HCT116 (cell line): ENCODE results near the gene EOMES. TPM values are rescaled to one million over a fixed set of nuclear protein-coding genes. Genes with fewer than 3 reads are reported as not detected.

Source experiments
- ATAC-seq: fragments of 200-7000 bp; cut with Tn5 transposase; 2 replicates; pipeline ENCODE4 v1.9.1; 2020; ENCODE audit warnings: mild to moderate bottlenecking, moderate library complexity
- BruUV-seq: library from RNA; stranded (reverse); fragments of 400-500 nt; replicated peaks from 2 replicates; lab custom pipeline; 2021; lab: Mats Ljungman, UMichigan
- CTCF ChIA-PET: fragments of 300-600 bp; sonication (Branson Sonifier 250); formaldehyde crosslinking; loops from one replicate; lab custom pipeline; 2021; ENCODE audit warnings: antibody characterized with exemption; lab: Charles Lee
- POLR2A ChIA-PET: fragments of 300-600, 350-600 bp; sonication (Branson Sonifier 250); formaldehyde crosslinking; loops from one replicate; lab custom pipeline; 2021; ENCODE audit warnings: antibody characterized with exemption; lab: Charles Lee
- RAD21 ChIA-PET, 2 experiments: fragments of 300-600 bp; sonication (Branson Sonifier 250); formaldehyde crosslinking; loops; one replicate each; lab custom pipeline; 2023; ENCODE audit warnings: low total read pairs in 2 of 2; ENCODE audit not compliant: uncharacterized antibody in 2 of 2, unreplicated experiment in 2 of 2, low non-redundant PET in 1 of 2; lab: Charles Lee
- DNase-seq: peaks from one replicate; pipeline ENCODE4 v3.0.0-alpha.2; 2010; ENCODE audit warnings: low read depth, low spot score
- H2AFZ ChIP-seq: fragments of 200-600 bp; shearing (Covaris generic), sonication (generic); 2 replicates; pipeline ENCODE4 v1.6.1; 2017; ENCODE audit warnings: low read depth, mixed run types, mixed read lengths, antibody characterized with exemption, low read length; ENCODE audit not compliant: poor library complexity, severe bottlenecking
- H3K27ac ChIP-seq: 2 replicates; pipeline ENCODE4 v1.5.1; 2012; ENCODE audit warnings: low read depth, low read length
- H3K27me3 ChIP-seq: fragments of 200-600 bp; sonication (generic); 2 replicates; pipeline ENCODE4 v1.6.1; 2016; ENCODE audit warnings: mixed run types, low read length, mixed read lengths; ENCODE audit not compliant: insufficient read depth
- H3K36me3 ChIP-seq, 2 experiments: fragments of 200-500 bp in 1 of 2; fragments of 200-600 bp in 1 of 2; sonication (Bioruptor generic) in 1 of 2; sonication (generic) in 1 of 2; 2 replicates each; pipeline versions ENCODE4 v1.5.1 to v1.6.1; 2014 to 2016; ENCODE audit warnings: low read length in 2 of 2, inconsistent platforms in 1 of 2, mixed read lengths in 1 of 2, mixed run types in 1 of 2; ENCODE audit not compliant: insufficient read depth in 2 of 2, control insufficient read depth in 1 of 2
- H3K4me1 ChIP-seq, 2 experiments: fragments of 200-600 bp in 1 of 2; sonication (generic) in 1 of 2; 2 replicates each; pipeline versions ENCODE4 v1.5.1 to v1.6.1; 2012 to 2017; ENCODE audit warnings: low read length in 2 of 2, inconsistent platforms in 1 of 2, mild to moderate bottlenecking in 1 of 2, mixed read lengths in 1 of 2, mixed run types in 1 of 2, moderate library complexity in 1 of 2; ENCODE audit not compliant: insufficient read depth in 2 of 2, control insufficient read depth in 1 of 2
- H3K4me2 ChIP-seq: fragments of 200-600 bp; sonication (generic); 2 replicates; pipeline ENCODE4 v1.6.1; 2017; ENCODE audit warnings: mixed run types, low read length, mixed read lengths
- H3K4me3 ChIP-seq, 2 experiments: fragments of 200-600 bp in 1 of 2; sonication (generic) in 1 of 2; replicated peaks in 1 of 2; 2 replicates each; pipeline ENCODE4 v1.5.1; 2011 to 2016; ENCODE audit warnings: low read length in 2 of 2, control low read depth in 1 of 2, low read depth in 1 of 2, mild to moderate bottlenecking in 1 of 2, mixed read lengths in 1 of 2, mixed run types in 1 of 2
- H3K79me2 ChIP-seq: fragments of 200-600 bp; sonication (generic); 2 replicates; pipeline ENCODE4 v1.6.1; 2017; ENCODE audit warnings: mild to moderate bottlenecking, mixed run types, low read length, moderate library complexity, mixed read lengths; ENCODE audit not compliant: insufficient read depth
- H3K9ac ChIP-seq: fragments of 200-600 bp; sonication (generic); 2 replicates; pipeline ENCODE4 v1.6.1; 2016; ENCODE audit warnings: low read length, mixed read lengths
- H3K9me2 ChIP-seq: fragments of 200-600 bp; sonication (generic), shearing (Covaris generic); 2 replicates; pipeline ENCODE4 v1.6.1; 2017; ENCODE audit warnings: mixed run types, mild to moderate bottlenecking, moderate library complexity; ENCODE audit not compliant: insufficient read depth
- H3K9me3 ChIP-seq, 2 experiments: fragments of 200-500 bp in 1 of 2; fragments of 200-600 bp in 1 of 2; sonication (Bioruptor generic) in 1 of 2; sonication (generic) in 1 of 2; 2 replicates each; pipeline ENCODE4 v1.6.1; 2014 to 2017; ENCODE audit warnings: low read length in 2 of 2, mixed read lengths in 2 of 2, inconsistent platforms in 1 of 2, low read depth in 1 of 2, mild to moderate bottlenecking in 1 of 2, mixed run types in 1 of 2, moderate library complexity in 1 of 2; ENCODE audit not compliant: control insufficient read depth in 1 of 2, insufficient read depth in 1 of 2
- H4K20me1 ChIP-seq: fragments of 200-600 bp; sonication (generic), shearing (Covaris generic); 2 replicates; pipeline ENCODE4 v1.6.1; 2017; ENCODE audit warnings: mixed run types, mild to moderate bottlenecking, moderate library complexity; ENCODE audit not compliant: insufficient read depth
- CBX3 ChIP-seq: IDR thresholded peaks from 2 replicates; pipeline ENCODE4 v1.6.1; 2012; ENCODE audit warnings: low read depth
- CEBPB ChIP-seq: IDR thresholded peaks from 2 replicates; pipeline ENCODE4 v1.6.1; 2012; ENCODE audit warnings: low read depth
- CTCF ChIP-seq, 3 experiments: fragments of 200-600 bp in 1 of 3; sonication (generic) in 1 of 3; IDR thresholded peaks in 2 of 3; conservative IDR thresholded peaks in 1 of 3; 2 replicates each; pipeline ENCODE4 v1.5.1; 2012 to 2017; ENCODE audit warnings: low read depth in 2 of 3, low read length in 2 of 3, antibody characterized with exemption in 1 of 3, borderline replicate concordance in 1 of 3, control low read depth in 1 of 3, mild to moderate bottlenecking in 1 of 3, mixed read lengths in 1 of 3, mixed run types in 1 of 3, moderate library complexity in 1 of 3; ENCODE audit not compliant: insufficient read depth in 1 of 3
- EZH2 ChIP-seq: fragments of 200-600 bp; sonication (generic); IDR thresholded peaks from 2 replicates; pipeline ENCODE4 v1.6.1; 2017; ENCODE audit warnings: antibody characterized with exemption, mixed run types
- EZH2phosphoT487 ChIP-seq: fragments of 200-600 bp; IDR thresholded peaks from 2 replicates; pipeline ENCODE4 v1.6.1; 2018; ENCODE audit warnings: antibody characterized with exemption, borderline replicate concordance
- FOSL1 ChIP-seq: IDR thresholded peaks from 2 replicates; pipeline ENCODE4 v1.6.1; 2012; ENCODE audit warnings: low read depth
- POLR2A ChIP-seq: IDR thresholded peaks from 2 replicates; pipeline ENCODE4 v1.7.0; 2011; ENCODE audit warnings: borderline replicate concordance; ENCODE audit not compliant: insufficient read depth, insufficient read length; ENCODE audit errors: extremely low read depth
- POLR2AphosphoS5 ChIP-seq: IDR thresholded peaks from 2 replicates; pipeline ENCODE4 v1.6.1; 2011; ENCODE audit warnings: mild to moderate bottlenecking, low read depth, low read length, moderate library complexity
- RAD21 ChIP-seq: IDR thresholded peaks from 2 replicates; pipeline ENCODE4 v1.6.1; 2012; ENCODE audit warnings: low read depth, mild to moderate bottlenecking
- SIN3A ChIP-seq: IDR thresholded peaks from 2 replicates; pipeline ENCODE4 v1.6.1; 2012; ENCODE audit warnings: low read depth
- SRF ChIP-seq: IDR thresholded peaks from 2 replicates; pipeline ENCODE4 v1.6.1; 2012; ENCODE audit warnings: low read depth
- YY1 ChIP-seq: IDR thresholded peaks from 2 replicates; pipeline ENCODE4 v1.6.1; 2011; ENCODE audit warnings: low read length, low read depth, moderate library complexity, mild to moderate bottlenecking; ENCODE audit not compliant: insufficient replicate concordance; ENCODE audit errors: extremely low read depth
- ZNF274 ChIP-seq: fragments of 200-500 bp; sonication (Bioruptor generic); IDR thresholded peaks from 2 replicates; pipeline ENCODE4 v1.6.1; 2014; ENCODE audit warnings: mild to moderate bottlenecking, low read depth, low read length, inconsistent platforms
- intact Hi-C: fragments of 100-400 bp; cut with micrococcal nuclease; formaldehyde crosslinking; loops from 2 replicates; pipeline ENCODE4 v1.10.0; 2022
- total RNA-seq: library from RNA; stranded (reverse); gene quantifications from one replicate; pipeline ENCODE4 v1.2.1, GENCODE V29; 2021; ENCODE audit not compliant: unreplicated experiment
- TF ChIP-seq, protein P1 (sequence below): IDR thresholded peaks from 2 replicates; pipeline ENCODE4 v1.6.1; 2012; ENCODE audit warnings: low read depth
- TF ChIP-seq, protein P2 (sequence below): IDR thresholded peaks from 2 replicates; pipeline ENCODE4 v1.6.1; 2012
- TF ChIP-seq, protein P3 (sequence below): IDR thresholded peaks from 2 replicates; pipeline ENCODE4 v1.6.1; 2012

EOMES gene
- total RNA-seq, 1 experiment from 2014 or later = 1.4 TPM

GRCh38 chr3:27716309-27716708 is 5.8 kb downstream of the EOMES start:
- no peak overlapping the region for H3K27ac ChIP-seq
- BruUV-seq = no TSS peak
- no peak for DNase-seq
- H3K4me1 ChIP-seq = peaks cover 0 to 9% of the 10 kb centered on the region in 2 experiments; a peak in 2 of 4 replicates
- intact Hi-C loops = no loop called here
- H3K36me3 ChIP-seq = no peaks in the 10 kb centered on the region
- no peak overlapping the region for H3K9ac ChIP-seq
- H2AFZ ChIP-seq = no peak overlapping the region
- POLR2A ChIA-PET = no interaction called here
- H3K4me2 ChIP-seq = no peak overlapping the region
- RAD21 ChIA-PET = no interaction called here
- H3K9me3 ChIP-seq = no peaks in the 10 kb centered on the region
- CTCF ChIA-PET = no interaction called here
- no peak overlapping the region for H3K4me3 ChIP-seq
- H3K9me2 ChIP-seq = no peaks in the 10 kb centered on the region
- ATAC-seq = no peak
- no peak for TF ChIP-seq SRF
- TF ChIP-seq POLR2A = no peak
- TF ChIP-seq, protein P1, sequence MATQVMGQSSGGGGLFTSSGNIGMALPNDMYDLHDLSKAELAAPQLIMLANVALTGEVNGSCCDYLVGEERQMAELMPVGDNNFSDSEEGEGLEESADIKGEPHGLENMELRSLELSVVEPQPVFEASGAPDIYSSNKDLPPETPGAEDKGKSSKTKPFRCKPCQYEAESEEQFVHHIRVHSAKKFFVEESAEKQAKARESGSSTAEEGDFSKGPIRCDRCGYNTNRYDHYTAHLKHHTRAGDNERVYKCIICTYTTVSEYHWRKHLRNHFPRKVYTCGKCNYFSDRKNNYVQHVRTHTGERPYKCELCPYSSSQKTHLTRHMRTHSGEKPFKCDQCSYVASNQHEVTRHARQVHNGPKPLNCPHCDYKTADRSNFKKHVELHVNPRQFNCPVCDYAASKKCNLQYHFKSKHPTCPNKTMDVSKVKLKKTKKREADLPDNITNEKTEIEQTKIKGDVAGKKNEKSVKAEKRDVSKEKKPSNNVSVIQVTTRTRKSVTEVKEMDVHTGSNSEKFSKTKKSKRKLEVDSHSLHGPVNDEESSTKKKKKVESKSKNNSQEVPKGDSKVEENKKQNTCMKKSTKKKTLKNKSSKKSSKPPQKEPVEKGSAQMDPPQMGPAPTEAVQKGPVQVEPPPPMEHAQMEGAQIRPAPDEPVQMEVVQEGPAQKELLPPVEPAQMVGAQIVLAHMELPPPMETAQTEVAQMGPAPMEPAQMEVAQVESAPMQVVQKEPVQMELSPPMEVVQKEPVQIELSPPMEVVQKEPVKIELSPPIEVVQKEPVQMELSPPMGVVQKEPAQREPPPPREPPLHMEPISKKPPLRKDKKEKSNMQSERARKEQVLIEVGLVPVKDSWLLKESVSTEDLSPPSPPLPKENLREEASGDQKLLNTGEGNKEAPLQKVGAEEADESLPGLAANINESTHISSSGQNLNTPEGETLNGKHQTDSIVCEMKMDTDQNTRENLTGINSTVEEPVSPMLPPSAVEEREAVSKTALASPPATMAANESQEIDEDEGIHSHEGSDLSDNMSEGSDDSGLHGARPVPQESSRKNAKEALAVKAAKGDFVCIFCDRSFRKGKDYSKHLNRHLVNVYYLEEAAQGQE = no peak
- no peak for TF ChIP-seq ZNF274
- TF ChIP-seq EZH2 = no peak
- TF ChIP-seq, protein P2, sequence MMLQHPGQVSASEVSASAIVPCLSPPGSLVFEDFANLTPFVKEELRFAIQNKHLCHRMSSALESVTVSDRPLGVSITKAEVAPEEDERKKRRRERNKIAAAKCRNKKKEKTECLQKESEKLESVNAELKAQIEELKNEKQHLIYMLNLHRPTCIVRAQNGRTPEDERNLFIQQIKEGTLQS = no peak
- no peak for TF ChIP-seq SIN3A
- TF ChIP-seq, protein P3, sequence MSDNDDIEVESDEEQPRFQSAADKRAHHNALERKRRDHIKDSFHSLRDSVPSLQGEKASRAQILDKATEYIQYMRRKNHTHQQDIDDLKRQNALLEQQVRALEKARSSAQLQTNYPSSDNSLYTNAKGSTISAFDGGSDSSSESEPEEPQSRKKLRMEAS = no peak
- no peak for TF ChIP-seq CEBPB
- TF ChIP-seq POLR2AphosphoS5 = no peak
- TF ChIP-seq CBX3 = no peak
- TF ChIP-seq EZH2phosphoT487 = no peak
- no peak for TF ChIP-seq CTCF (IDR thresholded peaks at IDR 0.05 in 2 of 3, conservative IDR thresholded peaks at IDR 0.05 in 1 of 3; ENCODE audit: borderline replicate concordance in 1 of 3, insufficient read depth in 1 of 3, low read depth in 2 of 3, low read length in 2 of 3)
- TF ChIP-seq RAD21 = no peak
- no peak for TF ChIP-seq FOSL1
- no peak for TF ChIP-seq YY1
- H4K20me1 ChIP-seq = no peaks in the 10 kb centered on the region
- H3K79me2 ChIP-seq = no peaks in the 10 kb centered on the region
- H3K27me3 ChIP-seq = no peaks in the 10 kb centered on the region
